Coronary artery (tissue), 2 donors: ENCODE data around the gene MID1.

Experiments used
- DNase-seq: peaks from one replicate; pipeline ENCODE4 v3.0.0-alpha.2; 2017; ENCODE audit warnings: low spot score
- H3K27ac ChIP-seq, 2 donors: fragments of 200-600 bp; sonication (generic); one replicate each; pipeline ENCODE4 v1.5.1; 2016 to 2019
- H3K4me3 ChIP-seq: fragments of 200-600 bp; sonication (generic); 2 replicates; pipeline ENCODE4 v1.5.1; 2016; ENCODE audit warnings: mild to moderate bottlenecking, moderate library complexity
- CTCF ChIP-seq: fragments of 200-600 bp; sonication (generic); IDR thresholded peaks from one replicate; pipeline ENCODE4 v1.5.1; 2019; ENCODE audit warnings: antibody characterized with exemption

The MID1 gene

DNA sequence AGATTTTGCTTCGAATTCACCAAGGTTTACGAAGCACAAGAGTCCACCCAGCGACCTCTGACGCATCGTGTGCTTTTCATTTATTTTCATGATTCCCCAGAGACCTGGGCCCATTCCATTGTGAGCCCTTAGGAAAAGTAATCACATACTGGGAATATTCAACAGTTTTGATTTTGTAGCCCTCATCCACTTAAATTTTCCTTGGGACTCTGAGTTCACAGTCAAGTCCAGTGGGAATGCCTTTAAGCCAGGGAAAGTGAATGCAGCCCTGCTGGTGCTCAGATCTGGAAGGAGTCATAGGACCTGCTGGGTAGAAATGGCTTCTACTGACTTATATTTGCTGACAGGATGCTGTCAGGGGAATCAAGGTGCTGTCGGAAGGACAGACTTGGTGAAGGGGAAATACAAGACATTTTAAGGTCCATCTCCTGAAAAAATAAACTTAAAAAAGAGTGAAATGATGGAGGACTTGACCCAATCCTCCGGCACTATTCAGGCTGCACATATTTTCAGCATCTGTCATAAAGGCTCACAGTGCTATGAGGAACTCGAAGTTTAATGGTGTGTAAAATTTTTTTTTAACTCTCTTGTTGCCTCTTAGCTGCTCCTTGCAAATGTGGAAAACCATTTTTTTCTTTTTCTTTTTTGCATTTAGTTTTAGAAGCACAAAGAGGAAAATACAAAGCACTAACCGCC, 204.9 kb downstream of the MID1 start:
- H3K4me3 ChIP-seq = no peak overlapping the region
- H3K27ac ChIP-seq = no peak overlapping the region
- no peak for TF ChIP-seq CTCF
- no peak for DNase-seq

GRCh38 chrX:10414862-10415261, 205.5 kb downstream of the MID1 start:
- H3K4me3 ChIP-seq = no peak overlapping the region
- no peak for DNase-seq
- TF ChIP-seq CTCF = no peak
- H3K27ac ChIP-seq = no peak overlapping the region

GRCh38 chrX:10414156-10414824, 206.1 kb downstream of the MID1 start:
- Histone ChIP-seq H3K27ac (no peak overlapping the region), H3K4me3 (no peak overlapping the region)
- DNase-seq = no peak
- TF ChIP-seq CTCF = no peak

DNA sequence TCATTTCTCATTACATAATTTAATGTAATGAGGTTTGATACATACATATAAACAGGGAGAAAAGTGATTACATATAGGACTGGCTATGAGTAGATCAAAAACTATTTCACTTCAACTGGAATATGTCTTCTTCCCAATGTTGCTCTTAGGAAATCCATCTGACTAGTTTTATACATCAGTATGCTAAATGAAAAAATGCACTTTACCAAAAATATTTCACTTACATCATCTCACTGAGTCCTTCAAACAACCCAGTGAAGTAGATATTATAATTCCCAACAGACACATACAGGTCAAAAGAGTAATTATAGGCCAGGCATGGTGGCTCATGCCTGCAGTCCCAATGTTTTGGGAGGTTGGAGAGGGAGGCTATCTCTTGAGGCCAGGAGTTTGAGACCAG, 215.9 kb downstream of the MID1 start:
- TF ChIP-seq CTCF = no peak
- Histone ChIP-seq H3K4me3 (no peak overlapping the region), H3K27ac (no peak overlapping the region)
- DNase-seq = no peak

- DNase-seq = no peak
- no peak for TF ChIP-seq CTCF
- Histone ChIP-seq H3K27ac (no peak overlapping the region), H3K4me3 (no peak overlapping the region)
These were observed 219.1 kb downstream of the MID1 start for GRCh38 chrX:10401239-10401638.

DNA sequence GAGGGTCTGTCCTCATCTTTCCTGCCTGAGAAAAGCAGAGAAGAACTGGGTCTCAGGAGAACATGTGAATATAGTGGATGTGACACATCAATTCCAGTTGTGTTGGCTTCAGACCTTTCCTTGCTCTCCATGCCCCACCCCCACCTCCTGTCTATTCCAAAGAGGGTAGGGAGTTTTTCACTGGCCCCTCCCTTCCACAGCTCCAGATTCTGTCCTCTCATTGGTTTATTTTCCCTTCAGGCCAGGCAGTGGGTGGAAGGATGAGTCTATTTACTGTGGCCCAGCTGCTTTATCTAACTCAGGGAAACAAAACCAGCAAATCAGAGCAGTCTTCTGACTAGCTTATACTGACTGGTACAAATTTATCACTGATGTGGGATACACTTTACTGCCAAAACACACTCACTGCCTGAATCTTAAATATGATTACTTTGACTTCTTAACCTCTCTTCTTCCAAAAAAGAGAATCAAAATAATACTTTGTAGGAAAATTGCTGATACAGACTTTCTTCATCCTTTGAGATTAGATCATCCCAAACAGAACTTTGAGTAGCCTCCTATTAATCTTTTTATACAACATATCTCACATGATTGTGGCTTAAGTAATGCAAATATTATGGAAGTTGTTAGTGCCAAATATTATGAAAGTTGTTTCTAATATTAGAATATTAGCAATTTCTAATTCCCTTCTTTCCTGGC, 221.2 kb downstream of the MID1 start:
- Histone ChIP-seq H3K27ac (no peak overlapping the region), H3K4me3 (no peak overlapping the region)
- no peak for TF ChIP-seq CTCF
- no peak for DNase-seq

DNA sequence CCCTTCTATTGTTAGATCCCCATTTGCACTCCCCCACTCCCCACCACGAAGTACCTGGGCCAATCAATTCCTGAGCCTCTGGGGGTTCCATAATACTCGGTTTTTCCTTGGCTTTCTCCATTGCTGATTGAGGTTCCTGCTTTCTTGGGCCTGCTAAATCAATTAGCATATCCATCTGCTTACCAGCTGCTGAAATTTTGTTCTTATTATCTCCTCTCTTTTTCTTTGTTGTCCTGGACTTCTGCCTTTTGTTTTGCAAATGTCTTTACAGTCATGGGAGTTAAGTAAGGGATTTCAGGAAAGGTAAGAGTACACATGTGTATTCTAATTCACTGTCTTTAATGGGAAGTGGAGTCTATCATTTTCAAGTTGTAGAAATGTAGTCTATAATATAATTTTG, 222.2 kb downstream of the MID1 start:
- DNase-seq = no peak
- no peak for TF ChIP-seq CTCF
- Histone ChIP-seq H3K4me3 (no peak overlapping the region), H3K27ac (no peak overlapping the region)
